ENCODE results near the gene ATP11A.

ATP11A gene

GRCh38 chr13:112877539-112877938 lies 187.7 kb downstream of the ATP11A start:
- in situ Hi-C loops (cut with HindIII; ENCODE audit: low sequenced_read_pairs), result no loop called here
- no peak overlapping the region for H3K4me3 ChIP-seq (ENCODE audit: low read depth, low read length)
- DNase-seq (ENCODE audit: low read depth, low spot score), result no peak
- TF ChIP-seq CTCF (IDR thresholded peaks at IDR 0.05; ENCODE audit: low read depth, low read length), result no peak

- no peak for TF ChIP-seq CTCF (IDR thresholded peaks at IDR 0.05; ENCODE audit: low read depth, low read length)
- in situ Hi-C loops (cut with HindIII; ENCODE audit: low sequenced_read_pairs), result no loop called here
- H3K4me3 ChIP-seq (ENCODE audit: low read depth, low read length), result no peak overlapping the region
- no peak for DNase-seq (ENCODE audit: low read depth, low spot score)
Measured at GRCh38 chr13:112877976-112878955, 188.4 kb downstream of the ATP11A start.

- in situ Hi-C loops (cut with HindIII; ENCODE audit: low sequenced_read_pairs), result no loop called here
- DNase-seq (ENCODE audit: low read depth, low spot score), result no peak
- H3K4me3 ChIP-seq (ENCODE audit: low read depth, low read length), result no peak overlapping the region
- no peak for TF ChIP-seq CTCF (IDR thresholded peaks at IDR 0.05; ENCODE audit: low read depth, low read length)
Measured at GRCh38 chr13:112879283-112879833, 189.5 kb downstream of the ATP11A start.

GRCh38 chr13:112880221-112880641 lies 190.4 kb downstream of the ATP11A start:
- no peak overlapping the region for H3K4me3 ChIP-seq (ENCODE audit: low read depth, low read length)
- TF ChIP-seq CTCF (IDR thresholded peaks at IDR 0.05; ENCODE audit: low read depth, low read length), result no peak
- in situ Hi-C loops (cut with HindIII; ENCODE audit: low sequenced_read_pairs), result no loop called here
- no peak for DNase-seq (ENCODE audit: low read depth, low spot score)

- TF ChIP-seq CTCF (IDR thresholded peaks at IDR 0.05; ENCODE audit: low read depth, low read length), result no peak
- no peak overlapping the region for H3K4me3 ChIP-seq (ENCODE audit: low read depth, low read length)
- no peak for DNase-seq (ENCODE audit: low read depth, low spot score)
- in situ Hi-C loops (cut with HindIII; ENCODE audit: low sequenced_read_pairs), result no loop called here
Measured at GRCh38 chr13:112880976-112881540, 191.2 kb downstream of the ATP11A start.

GRCh38 chr13:112881656-112882554 lies 192.1 kb downstream of the ATP11A start:
- TF ChIP-seq CTCF (IDR thresholded peaks at IDR 0.05; ENCODE audit: low read depth, low read length), result no peak
- in situ Hi-C loops (cut with HindIII; ENCODE audit: low sequenced_read_pairs), result no loop called here
- no peak overlapping the region for H3K4me3 ChIP-seq (ENCODE audit: low read depth, low read length)
- no peak for DNase-seq (ENCODE audit: low read depth, low spot score)

Measured in astrocyte of the spinal cord (primary cell).